ENCODE results near the gene TSPAN14.
A peak's percentile ranks its signal among the peaks of the same experiment; 100 is the strongest.

TSPAN14 gene

GRCh38 chr10:80537736-80538480 lies 83.8 kb downstream of the TSPAN14 start, which contains the start of gene SH2D4B:
TSS of gene SH2D4B (plus strand) at chr10:80537902. CDS start at chr10:80538332, 430 bp downstream.
- H3K4me1 ChIP-seq (ENCODE audit: insufficient read depth, low read length, poor library complexity, severe bottlenecking), result peaks cover 43% of the 10 kb centered on the region
- no peaks in the 10 kb centered on the region for H3K27me3 ChIP-seq (ENCODE audit: insufficient read depth, low read length, poor library complexity, severe bottlenecking)
- H3K9me3 ChIP-seq (ENCODE audit: insufficient read depth, low read depth, low read length), result no peaks in the 10 kb centered on the region
- H2AFZ ChIP-seq (ENCODE audit: low read length), result no peak within 1 kb of the TSS
- H3K36me3 ChIP-seq (ENCODE audit: insufficient read depth, low read length), result no peaks in the 10 kb centered on the region
- H3K9ac ChIP-seq (ENCODE audit: low read depth, low read length, poor library complexity, severe bottlenecking), result peak within 1 kb of the TSS; percentile 99
- peak within 1 kb of the TSS; percentile 76 for H3K4me2 ChIP-seq (ENCODE audit: low read depth, low read length, poor library complexity, severe bottlenecking)
- peaks cover 9% of the 10 kb centered on the region for H3K79me2 ChIP-seq (ENCODE audit: insufficient read depth, low read length)
- peak within 1 kb of the TSS; percentile 94 for H3K4me3 ChIP-seq (ENCODE audit: low read length, poor library complexity, severe bottlenecking)
- no peaks in the 10 kb centered on the region for H3F3A ChIP-seq (ENCODE audit: low read depth)
- no peaks in the 10 kb centered on the region for H3K9me2 ChIP-seq (replicated peaks; ENCODE audit: low read depth, low read length)
- no peaks in the 10 kb centered on the region for H4K20me1 ChIP-seq (ENCODE audit: insufficient read depth, low read length, poor library complexity, severe bottlenecking)
- TF ChIP-seq CTCF (conservative IDR thresholded peaks at IDR 0.05; ENCODE audit: low read length), result no peak
- no peak for TF ChIP-seq EZH2phosphoT487 (IDR thresholded peaks at IDR 0.05; ENCODE audit: borderline replicate concordance)

GRCh38 chr10:80538481-80539185 lies 84.5 kb downstream of the TSPAN14 start:
- Histone ChIP-seq H3K36me3 (ENCODE audit: insufficient read depth, low read length) (no peaks in the 10 kb centered on the region), H3K4me3 (ENCODE audit: low read length, poor library complexity, severe bottlenecking) (no peak overlapping the region), H3F3A (ENCODE audit: low read depth) (no peaks in the 10 kb centered on the region), H4K20me1 (ENCODE audit: insufficient read depth, low read length, poor library complexity, severe bottlenecking) (no peaks in the 10 kb centered on the region), H3K4me2 (ENCODE audit: low read depth, low read length, poor library complexity, severe bottlenecking) (peak overlapping the region; percentile 76), H2AFZ (ENCODE audit: low read length) (no peak overlapping the region), H3K9ac (ENCODE audit: low read depth, low read length, poor library complexity, severe bottlenecking) (peak overlapping the region; percentile 38), H3K9me2 (replicated peaks; ENCODE audit: low read depth, low read length) (no peaks in the 10 kb centered on the region), H3K4me1 (ENCODE audit: insufficient read depth, low read length, poor library complexity, severe bottlenecking) (peaks cover 43% of the 10 kb centered on the region), H3K27me3 (ENCODE audit: insufficient read depth, low read length, poor library complexity, severe bottlenecking) (no peaks in the 10 kb centered on the region), H3K9me3 (ENCODE audit: insufficient read depth, low read depth, low read length) (no peaks in the 10 kb centered on the region), H3K79me2 (ENCODE audit: insufficient read depth, low read length) (peaks cover 9% of the 10 kb centered on the region)
- no peak for TF ChIP-seq EZH2phosphoT487 (IDR thresholded peaks at IDR 0.05; ENCODE audit: borderline replicate concordance)
- TF ChIP-seq CTCF (conservative IDR thresholded peaks at IDR 0.05; ENCODE audit: low read length), result no peak

GRCh38 chr10:80539421-80540031 lies 85.4 kb downstream of the TSPAN14 start:
- H3K4me2 ChIP-seq (ENCODE audit: low read depth, low read length, poor library complexity, severe bottlenecking), result peak overlapping the region; percentile 76
- H3K9ac ChIP-seq (ENCODE audit: low read depth, low read length, poor library complexity, severe bottlenecking), result peak overlapping the region; percentile 38
- no peaks in the 10 kb centered on the region for H3K9me2 ChIP-seq (replicated peaks; ENCODE audit: low read depth, low read length)
- H3F3A ChIP-seq (ENCODE audit: low read depth), result no peaks in the 10 kb centered on the region
- TF ChIP-seq CTCF (conservative IDR thresholded peaks at IDR 0.05; ENCODE audit: low read length) (no peak), EZH2phosphoT487 (IDR thresholded peaks at IDR 0.05; ENCODE audit: borderline replicate concordance) (no peak)
- peaks cover 9% of the 10 kb centered on the region for H3K79me2 ChIP-seq (ENCODE audit: insufficient read depth, low read length)
- H3K36me3 ChIP-seq (ENCODE audit: insufficient read depth, low read length), result no peaks in the 10 kb centered on the region
- no peaks in the 10 kb centered on the region for H4K20me1 ChIP-seq (ENCODE audit: insufficient read depth, low read length, poor library complexity, severe bottlenecking)
- no peaks in the 10 kb centered on the region for H3K9me3 ChIP-seq (ENCODE audit: insufficient read depth, low read depth, low read length)
- H3K4me1 ChIP-seq (ENCODE audit: insufficient read depth, low read length, poor library complexity, severe bottlenecking), result peaks cover 43% of the 10 kb centered on the region
- H3K27me3 ChIP-seq (ENCODE audit: insufficient read depth, low read length, poor library complexity, severe bottlenecking), result no peaks in the 10 kb centered on the region
- no peak overlapping the region for H3K4me3 ChIP-seq (ENCODE audit: low read length, poor library complexity, severe bottlenecking)
- H2AFZ ChIP-seq (ENCODE audit: low read length), result no peak overlapping the region
